Ishikawa (cell line): ENCODE measurements around the gene MT3.

Experiments
- CEBPB ChIP-seq: IDR thresholded peaks from 2 replicates; pipeline ENCODE4 v1.6.1; 2012
- CREB1 ChIP-seq: IDR thresholded peaks from 2 replicates; pipeline ENCODE4 v1.6.1; 2012; ENCODE audit warnings: low read depth
- EGR1 ChIP-seq: IDR thresholded peaks from 2 replicates; pipeline ENCODE4 v1.6.1; 2012
- EP300 ChIP-seq: IDR thresholded peaks from 2 replicates; pipeline ENCODE4 v1.6.1; 2012; ENCODE audit warnings: borderline replicate concordance
- FOXM1 ChIP-seq: IDR thresholded peaks from 2 replicates; pipeline ENCODE4 v1.6.1; 2012; ENCODE audit warnings: low read depth, borderline replicate concordance
- MAX ChIP-seq: IDR thresholded peaks from 2 replicates; pipeline ENCODE4 v1.6.1; 2012
- NFIC ChIP-seq: IDR thresholded peaks from 2 replicates; pipeline ENCODE4 v1.6.1; 2012
- RAD21 ChIP-seq: IDR thresholded peaks from 2 replicates; pipeline ENCODE4 v1.6.1; 2012; ENCODE audit warnings: low read depth
- REST ChIP-seq: IDR thresholded peaks from 2 replicates; pipeline ENCODE4 v1.6.1; 2012; ENCODE audit warnings: low read depth, mild to moderate bottlenecking
- TAF1 ChIP-seq: IDR thresholded peaks from 2 replicates; pipeline ENCODE4 v1.6.1; 2012; ENCODE audit warnings: low read depth, mild to moderate bottlenecking
- TCF12 ChIP-seq: IDR thresholded peaks from 2 replicates; pipeline ENCODE4 v1.6.1; 2012; ENCODE audit warnings: low read depth
- TEAD4 ChIP-seq: IDR thresholded peaks from 2 replicates; pipeline ENCODE4 v1.6.1; 2012
- USF1 ChIP-seq: IDR thresholded peaks from 2 replicates; pipeline ENCODE4 v1.6.1; 2012
- YY1 ChIP-seq: IDR thresholded peaks from 2 replicates; pipeline ENCODE4 v1.6.1; 2012; ENCODE audit warnings: low read depth
- ZBTB7A ChIP-seq: IDR thresholded peaks from 2 replicates; pipeline ENCODE4 v1.6.1; 2012; ENCODE audit warnings: low read depth

Gene MT3

GRCh38 chr16:56564793-56565477 is 24.4 kb upstream of the MT3 start, which contains the start of gene MT4:
Gene MT4, plus strand, starts transcription at chr16:56565073. Its CDS starts 56 bp downstream, at chr16:56565129.
- TF ChIP-seq FOXM1: no peak
- TF ChIP-seq REST: no peak
- no peak for TF ChIP-seq CEBPB
- TF ChIP-seq EGR1: no peak

GRCh38 chr16:56569971-56570370 is 19.4 kb upstream of the MT3 start:
- TF ChIP-seq REST (no peak), MAX (no peak), NFIC (no peak), EP300 (no peak), TEAD4 (no peak), YY1 (no peak), TCF12 (no peak), TAF1 (no peak), CREB1 (no peak), FOXM1 (no peak), USF1 (no peak), RAD21 (no peak), CEBPB (no peak), ZBTB7A (no peak), EGR1 (no peak)

- TF ChIP-seq YY1: no peak
- TF ChIP-seq EP300: no peak
- TF ChIP-seq EGR1: no peak
- TF ChIP-seq FOXM1: no peak
- TF ChIP-seq CEBPB: no peak
- no peak for TF ChIP-seq TEAD4
- TF ChIP-seq RAD21: no peak
- TF ChIP-seq CREB1: no peak
- TF ChIP-seq REST: no peak
- no peak for TF ChIP-seq TCF12
- TF ChIP-seq MAX: no peak
- no peak for TF ChIP-seq TAF1
- TF ChIP-seq NFIC: no peak
- TF ChIP-seq USF1: no peak
- no peak for TF ChIP-seq ZBTB7A
Observed at GRCh38 chr16:56571525-56571924, 17.8 kb upstream of the MT3 start.

- TF ChIP-seq NFIC: no peak
- no peak for TF ChIP-seq CREB1
- TF ChIP-seq TCF12: no peak
- no peak for TF ChIP-seq EGR1
- no peak for TF ChIP-seq USF1
- no peak for TF ChIP-seq TEAD4
- no peak for TF ChIP-seq CEBPB
- TF ChIP-seq MAX: no peak
- no peak for TF ChIP-seq REST
- no peak for TF ChIP-seq YY1
- no peak for TF ChIP-seq EP300
- no peak for TF ChIP-seq RAD21
- no peak for TF ChIP-seq ZBTB7A
Observed at GRCh38 chr16:56574625-56575024, 14.7 kb upstream of the MT3 start.
